Endothelial cell of umbilical vein (primary cell): ENCODE measurements around the gene NAA16. TPM values are rescaled to one million over a fixed set of nuclear protein-coding genes. Genes with fewer than 3 reads are reported as not detected.

Source experiments
- BruUV-seq: library from RNA; stranded (reverse); fragments of 400-500 nt; replicated peaks from 2 replicates; lab custom pipeline; 2021; lab: Mats Ljungman, UMichigan
- CTCF ChIA-PET: fragments of 300-600, 350-600 bp; sonication (Branson Sonifier 250); formaldehyde crosslinking; loops from one replicate; lab custom pipeline; 2021; ENCODE audit warnings: antibody characterized with exemption, inconsistent platforms; lab: Charles Lee
- POLR2A ChIA-PET: fragments of 300-600, 350-600 bp; sonication (Branson Sonifier 250); formaldehyde crosslinking; loops from one replicate; lab custom pipeline; 2021; ENCODE audit warnings: antibody characterized with exemption, inconsistent platforms; lab: Charles Lee
- DNase-seq: peaks from one replicate; pipeline ENCODE4 v3.0.0-alpha.2; 2011; ENCODE audit warnings: low read depth, low spot score
- FAIRE-seq: peaks from 2 replicates; lab custom pipeline; 2011; peaks lifted over from hg19 to GRCh38; lab: Jason Lieb, UNC
- H2AFZ ChIP-seq: 2 replicates; pipeline ENCODE4 v1.6.0; 2012; ENCODE audit warnings: low read depth, low read length, control low read depth, inconsistent platforms
- H3K27ac ChIP-seq: 2 replicates; pipeline ENCODE4 v1.5.1; 2011; ENCODE audit warnings: low read depth, mild to moderate bottlenecking, control low read depth, low read length, moderate library complexity; ENCODE audit not compliant: insufficient read depth
- H3K27me3 ChIP-seq, 2 experiments: 2 replicates each; pipeline versions ENCODE4 v1.6.0 to v1.6.1; 2011; ENCODE audit warnings: low read length in 2 of 2, mixed read lengths in 1 of 2; ENCODE audit not compliant: control insufficient read depth in 2 of 2, insufficient read depth in 2 of 2
- H3K36me3 ChIP-seq, 2 experiments: 2 replicates in 1 of 2; 3 replicates in 1 of 2; pipeline ENCODE4 v1.5.1; 2011; ENCODE audit warnings: low read length in 2 of 2, mild to moderate bottlenecking in 1 of 2, moderate library complexity in 1 of 2; ENCODE audit not compliant: control insufficient read depth in 2 of 2, insufficient read depth in 2 of 2; ENCODE audit errors: extremely low read depth in 1 of 2
- H3K4me1 ChIP-seq: 3 replicates; pipeline ENCODE4 v1.5.1; 2011; ENCODE audit warnings: mild to moderate bottlenecking, low read length; ENCODE audit not compliant: control insufficient read depth, insufficient read depth; ENCODE audit errors: extremely low read depth
- H3K4me2 ChIP-seq: 2 replicates; pipeline ENCODE4 v1.6.1; 2011; ENCODE audit warnings: low read length, control low read depth, mixed read lengths; ENCODE audit not compliant: insufficient read depth
- H3K4me3 ChIP-seq, 3 experiments: fragments of 200-600 bp in 1 of 3; sonication (generic), shearing (Covaris generic) in 1 of 3; replicated peaks in 1 of 3; 2 replicates each; pipeline ENCODE4 v1.5.1; 2011 to 2016; ENCODE audit warnings: control low read depth in 3 of 3, low read length in 3 of 3, mild to moderate bottlenecking in 2 of 3, inconsistent platforms in 1 of 3, low read depth in 1 of 3, moderate library complexity in 1 of 3; ENCODE audit not compliant: insufficient read depth in 1 of 3
- H3K79me2 ChIP-seq: 2 replicates; pipeline ENCODE4 v1.6.0; 2012; ENCODE audit warnings: low read length, inconsistent platforms; ENCODE audit not compliant: control insufficient read depth, insufficient read depth
- H3K9ac ChIP-seq: replicated peaks from 2 replicates; pipeline ENCODE3; 2011; ENCODE audit warnings: low read length, control low read depth; ENCODE audit not compliant: insufficient read depth; ENCODE audit errors: extremely low read depth
- H3K9me1 ChIP-seq: replicated peaks from 3 replicates; pipeline ENCODE4 v1.6.0; 2011; ENCODE audit warnings: mild to moderate bottlenecking, low read length; ENCODE audit not compliant: control insufficient read depth, insufficient read depth; ENCODE audit errors: extremely low read depth
- H3K9me3 ChIP-seq: replicated peaks from 2 replicates; pipeline ENCODE4 v1.5.1; 2012; ENCODE audit warnings: low read length, inconsistent platforms; ENCODE audit not compliant: control insufficient read depth, insufficient read depth
- H4K20me1 ChIP-seq: replicated peaks from 2 replicates; pipeline ENCODE3; 2011; ENCODE audit warnings: mild to moderate bottlenecking, low read length; ENCODE audit not compliant: control insufficient read depth, insufficient read depth; ENCODE audit errors: extremely low read depth
- CTCF ChIP-seq, 2 donors: IDR thresholded peaks; 1 replicate in 1 of 2; 2 replicates in 1 of 2; pipeline ENCODE4 v1.5.1; 2011; ENCODE audit warnings: low read length in 2 of 2, mild to moderate bottlenecking in 2 of 2, moderate library complexity in 2 of 2, control low read depth in 1 of 2, inconsistent platforms in 1 of 2, low read depth in 1 of 2; ENCODE audit not compliant: insufficient read depth in 1 of 2; ENCODE audit errors: extremely low read depth in 1 of 2
- EZH2 ChIP-seq: IDR thresholded peaks from 2 replicates; pipeline ENCODE4 v1.6.1; 2012; ENCODE audit warnings: borderline replicate concordance, low read depth, mild to moderate bottlenecking, moderate library complexity, low read length, inconsistent platforms; ENCODE audit not compliant: severe bottlenecking
- FOS ChIP-seq: IDR thresholded peaks from 2 replicates; pipeline ENCODE4 v1.6.1; 2011; ENCODE audit warnings: mild to moderate bottlenecking, low read length, moderate library complexity, borderline replicate concordance; ENCODE audit not compliant: insufficient read depth
- GATA2 ChIP-seq: IDR thresholded peaks from 2 replicates; pipeline ENCODE4 v1.7.0; 2011; ENCODE audit warnings: low read depth, mild to moderate bottlenecking, moderate library complexity, mixed read lengths, low read length; ENCODE audit not compliant: insufficient read length, insufficient read depth
- JUN ChIP-seq: IDR thresholded peaks from 2 replicates; pipeline ENCODE4 v1.6.1; 2011; ENCODE audit warnings: borderline replicate concordance, low read depth; ENCODE audit not compliant: insufficient read length, insufficient read depth
- MYC ChIP-seq: IDR thresholded peaks from one replicate; pipeline ENCODE4 v1.6.1; 2011; ENCODE audit warnings: mild to moderate bottlenecking, low read depth, low read length
- dilution Hi-C: fragments of 300-500 bp; cut with MboI; formaldehyde crosslinking; loops from one replicate; pipeline ENCODE4 v1.15.0; 2019; ENCODE audit warnings: low sequenced_read_pairs; ENCODE audit not compliant: extremely low pct_ligation_motif_present
- intact Hi-C: fragments of 100-400 bp; cut with micrococcal nuclease; formaldehyde crosslinking; loops from one replicate; pipeline ENCODE4 v1.10.0; 2022
- polyA plus RNA-seq, 4 experiments: library from polyadenylated mRNA; depleted of rRNA in 3 of 4; stranded (reverse) in 3 of 4; unstranded in 1 of 4; fragments of >200 nt; gene quantifications; 2 replicates each; pipeline versions ENCODE4 v1.2.1 to v1.2.3, GENCODE V29; 2011 to 2012; ENCODE audit warnings: missing spikeins in 1 of 4
- total RNA-seq: library from RNA; stranded (reverse); gene quantifications from 2 replicates; pipeline ENCODE4 v1.2.3, GENCODE V29; 2021

Gene NAA16
- total and polyA plus RNA-seq, 2 donors (not counting 3 experiments of a cell fraction or from before 2014, with no cell fraction given): 8.6 to 26.1 TPM

- dilution Hi-C loops: no loop called here
- H3K79me2 ChIP-seq: peaks cover 19% of the 10 kb centered on the region
- H3K27me3 ChIP-seq: no peaks in the 10 kb centered on the region
- ChIA-PET CTCF (no interaction called here), POLR2A (no interaction called here)
- peaks cover 20% of the 10 kb centered on the region for H3K4me1 ChIP-seq
- H3K9me3 ChIP-seq: no peaks in the 10 kb centered on the region
- TF ChIP-seq MYC: no peak
- TF ChIP-seq GATA2: no peak
- no peak for TF ChIP-seq EZH2
- TF ChIP-seq JUN: no peak
- no peak for TF ChIP-seq CTCF (IDR thresholded peaks at IDR 0.05; ENCODE audit: extremely low read depth in 1 of 2, insufficient read depth in 1 of 2, low read depth in 1 of 2, low read length in 2 of 2)
- TF ChIP-seq FOS: no peak
- DNase-seq (no peak), FAIRE-seq (no peak)
- H3K9me1 ChIP-seq: no peaks in the 10 kb centered on the region
- no peaks in the 10 kb centered on the region for H3K36me3 ChIP-seq
- intact Hi-C loops: no loop called here
- no peak overlapping the region for H3K27ac ChIP-seq
- H3K4me3 ChIP-seq: no peak overlapping the region
- no peak overlapping the region for H3K4me2 ChIP-seq
- BruUV-seq: no TSS peak
- H4K20me1 ChIP-seq: no peaks in the 10 kb centered on the region
- H2AFZ ChIP-seq: no peak overlapping the region
- H3K9ac ChIP-seq: no peak overlapping the region
Observed at GRCh38 chr13:41307884-41308640, 3.0 kb upstream of the NAA16 start.
